GM13977 (cell line): Measurements from ENCODE around the gene TNFRSF11A.

ENCODE experiments used
- DNase-seq: peaks from one replicate; pipeline ENCODE4 v3.0.0; 2012; ENCODE audit warnings: low spot score
- CTCF ChIP-seq: IDR thresholded peaks from 2 replicates; pipeline ENCODE4 v1.5.1; 2012; ENCODE audit warnings: mild to moderate bottlenecking, control low read depth; ENCODE audit not compliant: insufficient read depth; ENCODE audit errors: extremely low read depth, missing control alignments
- in situ Hi-C: fragments of 300-500 bp; cut with MboI; formaldehyde crosslinking; loops from one replicate; pipeline ENCODE4 v1.12.0; 2022; ENCODE audit warnings: low sequenced_read_pairs, low pct_unique_long_range_greater_than_20kb, mixed read lengths, inconsistent platforms; ENCODE audit not compliant: unreplicated experiment

Gene TNFRSF11A

DNA sequence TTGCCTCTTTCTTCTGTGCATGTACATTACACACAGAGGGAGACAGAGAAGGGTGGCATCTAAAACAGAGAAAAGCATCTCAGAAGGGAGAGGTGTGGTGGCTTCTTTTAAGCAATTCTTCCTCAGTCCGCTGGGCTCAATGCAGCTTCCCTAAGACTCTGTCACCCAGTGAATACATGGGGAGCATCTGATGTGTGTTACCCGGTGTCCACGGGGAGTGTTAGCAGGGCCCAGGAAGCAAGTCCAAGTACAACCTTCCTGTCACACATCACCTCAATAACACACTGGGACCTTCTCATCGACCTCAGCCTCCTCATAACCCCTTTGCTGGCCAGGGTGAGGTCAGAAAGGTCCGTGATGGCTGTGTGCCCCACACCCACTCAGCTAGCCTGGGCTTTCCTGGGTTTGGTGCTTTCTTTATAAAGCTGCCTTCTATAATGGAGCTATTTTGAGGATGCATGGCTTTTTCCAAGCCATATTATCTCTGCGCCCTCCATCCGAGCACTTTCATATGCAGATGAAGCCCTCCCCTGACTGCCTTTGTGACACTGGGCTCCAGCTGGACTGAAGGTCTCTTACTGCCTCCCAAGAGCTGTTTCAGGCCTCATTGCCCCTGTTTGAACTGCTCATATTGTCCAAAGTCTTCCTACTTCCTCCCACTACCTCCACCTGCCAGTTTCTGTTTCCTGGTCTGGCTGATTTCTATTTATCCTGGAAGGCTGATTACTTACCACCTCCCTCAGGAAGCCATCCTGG lies 21.4 kb downstream of the TNFRSF11A start:
- TF ChIP-seq CTCF, result no peak
- DNase-seq, result no peak
- in situ Hi-C loops, result no loop called here

DNA sequence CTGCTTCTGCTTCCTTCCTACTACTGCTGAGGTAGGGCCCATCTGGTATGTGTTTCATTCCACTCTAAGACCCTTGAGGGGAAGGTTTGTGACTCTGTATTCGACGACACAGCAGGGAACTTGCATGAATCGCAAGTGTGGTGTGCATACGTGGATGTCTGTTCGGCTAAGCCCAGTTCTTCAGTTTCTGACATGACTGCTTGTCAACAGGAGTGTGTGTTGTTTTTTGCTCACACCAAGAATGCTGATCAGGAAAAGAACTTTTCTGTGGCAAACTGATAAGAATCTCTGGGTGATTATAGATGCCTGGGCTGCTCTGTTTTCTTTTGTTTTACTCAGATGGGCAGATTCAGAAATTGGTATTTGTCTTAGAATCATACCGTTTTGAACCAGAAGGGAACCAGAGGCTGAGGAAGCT lies 22.0 kb downstream of the TNFRSF11A start:
- TF ChIP-seq CTCF, result no peak
- no peak for DNase-seq
- in situ Hi-C loops, result no loop called here

DNA sequence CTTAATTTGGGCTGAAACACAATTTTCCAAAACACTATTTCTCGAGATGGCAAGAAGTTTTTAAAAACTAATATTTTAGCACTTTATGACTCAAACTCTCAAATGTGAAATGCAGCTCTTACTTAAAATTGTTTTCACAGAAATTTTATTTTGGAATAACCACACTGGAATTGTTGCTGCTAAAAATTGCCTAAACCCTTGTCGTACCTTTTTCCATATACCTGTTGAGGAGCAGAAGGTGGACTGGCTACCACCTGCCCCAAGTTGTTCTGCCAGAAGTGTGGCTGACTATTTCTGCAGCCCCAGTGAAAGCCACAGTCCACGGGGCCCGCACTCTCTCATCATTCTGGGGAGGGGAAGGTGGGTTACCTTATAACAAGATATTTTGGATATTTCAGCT lies 23.4 kb downstream of the TNFRSF11A start:
- no peak for TF ChIP-seq CTCF
- in situ Hi-C loops, result no loop called here

GRCh38 chr18:62353170-62353569 lies 28.1 kb downstream of the TNFRSF11A start:
- TF ChIP-seq CTCF, result no peak
- DNase-seq, result no peak
- in situ Hi-C loops, result no loop called here

More for the DNA sequence above, 23.4 kb downstream of the TNFRSF11A start:
- no peak for DNase-seq

DNA sequence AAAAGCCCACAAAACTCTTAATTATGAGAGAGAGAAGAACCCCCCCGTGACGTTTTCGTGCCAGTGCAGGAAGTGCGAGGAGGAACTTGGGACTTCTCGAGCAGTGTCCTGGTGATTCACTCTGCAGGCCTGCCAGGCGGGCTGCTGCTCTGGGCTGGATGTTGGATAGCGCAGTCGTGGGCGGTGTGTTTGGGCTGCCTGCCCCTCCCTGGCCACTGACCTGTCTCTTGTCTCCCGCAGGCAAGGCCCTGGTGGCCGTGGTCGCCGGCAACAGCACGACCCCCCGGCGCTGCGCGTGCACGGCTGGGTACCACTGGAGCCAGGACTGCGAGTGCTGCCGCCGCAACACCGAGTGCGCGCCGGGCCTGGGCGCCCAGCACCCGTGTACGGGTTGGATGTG lies 29.0 kb downstream of the TNFRSF11A start:
- TF ChIP-seq CTCF, result no peak

DNA sequence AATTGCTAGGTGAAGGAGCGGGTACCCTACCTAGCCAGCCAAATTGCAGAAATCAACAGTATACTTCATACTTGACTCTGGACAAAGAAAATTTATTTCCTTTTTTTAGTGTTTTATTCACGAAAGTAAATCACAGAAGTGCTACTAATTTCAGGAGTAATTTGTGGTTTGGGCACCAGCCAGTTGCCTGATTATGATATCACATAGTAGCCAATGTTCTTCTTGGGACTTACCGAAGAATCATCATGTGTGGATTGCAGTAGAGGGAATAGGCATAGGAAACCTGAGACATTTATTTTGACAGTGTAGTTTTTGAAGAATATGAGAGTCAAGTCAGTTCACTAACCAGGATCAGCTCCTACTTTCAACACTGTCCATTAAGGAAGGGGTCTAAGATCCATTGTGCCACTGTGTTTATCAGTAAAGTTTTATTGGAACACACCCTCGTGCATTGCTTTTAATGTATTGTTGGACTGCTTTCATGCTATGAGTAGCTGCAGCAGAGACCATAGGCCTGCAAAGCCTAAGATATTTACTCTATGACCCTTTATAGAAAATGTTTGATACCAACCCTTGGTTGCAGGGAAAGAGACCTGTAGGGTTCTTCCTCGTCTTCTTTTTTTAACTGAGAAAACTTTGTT lies 32.1 kb downstream of the TNFRSF11A start:
- no peak for TF ChIP-seq CTCF
- in situ Hi-C loops, result no loop called here
- peak; percentile 48 for DNase-seq

More for the DNA sequence above, 29.0 kb downstream of the TNFRSF11A start:
- in situ Hi-C loops, result no loop called here
- no peak for DNase-seq
